Breast epithelium (tissue), 4 donors: Measurements from ENCODE around the gene AASS. TPM values are rescaled to one million over a fixed set of nuclear protein-coding genes. Genes with fewer than 3 reads are reported as not detected.

Experiments used
- DNase-seq, 2 donors: peaks; one replicate each; pipeline ENCODE4 v3.0.0-alpha.2; 2019; ENCODE audit warnings: low spot score in 2 of 2
- H3K27ac ChIP-seq, 2 donors: fragments of 200-600 bp; sonication (generic) in 1 of 2; one replicate each; pipeline ENCODE4 v1.5.1; 2016 to 2019; ENCODE audit warnings: mild to moderate bottlenecking in 1 of 2
- H3K27me3 ChIP-seq, 2 donors: fragments of 200-600 bp; sonication (generic) in 1 of 2; one replicate each; pipeline versions ENCODE4 v1.5.1 to v1.6.0; 2017 to 2019; ENCODE audit warnings: control low read depth in 1 of 2, mild to moderate bottlenecking in 1 of 2
- H3K36me3 ChIP-seq: fragments of 200-600 bp; one replicate; pipeline ENCODE4 v1.5.1; 2019
- H3K4me1 ChIP-seq, 2 donors: fragments of 200-600 bp; sonication (generic); one replicate each; pipeline ENCODE4 v1.5.1; 2016 to 2019; ENCODE audit warnings: control low read depth in 1 of 2
- H3K4me3 ChIP-seq, 3 donors: fragments of 200-600 bp; sonication (generic); 1 replicate in 2 of 3; 2 replicates in 1 of 3; pipeline ENCODE4 v1.5.1; 2016 to 2019; ENCODE audit warnings: mild to moderate bottlenecking in 3 of 3, moderate library complexity in 2 of 3
- H3K9me3 ChIP-seq, 2 donors: fragments of 200-600 bp; sonication (generic) in 1 of 2; one replicate each; pipeline ENCODE4 v1.5.1; 2016 to 2019; ENCODE audit warnings: control low read depth in 1 of 2
- CTCF ChIP-seq, 3 donors: fragments of 450-650 bp; IDR thresholded peaks; one replicate each; pipeline ENCODE4 v1.5.1; 2016 to 2017; ENCODE audit warnings: antibody characterized with exemption in 3 of 3, mild to moderate bottlenecking in 3 of 3, moderate library complexity in 3 of 3
- POLR2A ChIP-seq: fragments of 450-650 bp; IDR thresholded peaks from one replicate; pipeline ENCODE4 v1.6.1; 2016; ENCODE audit warnings: antibody characterized with exemption, mild to moderate bottlenecking, moderate library complexity
- POLR2AphosphoS5 ChIP-seq, 3 donors: sonication (generic); formaldehyde crosslinking; IDR thresholded peaks; one replicate each; pipeline ENCODE4 v1.6.1; 2017; ENCODE audit warnings: antibody characterized with exemption in 3 of 3
- intact Hi-C: fragments of 100-400 bp; cut with DNase I; formaldehyde crosslinking; loops from one replicate; pipeline ENCODE4 v1.15.1; 2023; ENCODE audit warnings: low total_unique reads
- total RNA-seq, 3 donors: library from RNA; depleted of rRNA; stranded (reverse); fragments of >200 nt; gene quantifications; one replicate each; pipeline ENCODE4 v1.1.0, GENCODE V29; 2016

The AASS gene
- total RNA-seq, 3 donors from 2014 or later = 50.1 to 81.4 (median 60.6) TPM

DNA sequence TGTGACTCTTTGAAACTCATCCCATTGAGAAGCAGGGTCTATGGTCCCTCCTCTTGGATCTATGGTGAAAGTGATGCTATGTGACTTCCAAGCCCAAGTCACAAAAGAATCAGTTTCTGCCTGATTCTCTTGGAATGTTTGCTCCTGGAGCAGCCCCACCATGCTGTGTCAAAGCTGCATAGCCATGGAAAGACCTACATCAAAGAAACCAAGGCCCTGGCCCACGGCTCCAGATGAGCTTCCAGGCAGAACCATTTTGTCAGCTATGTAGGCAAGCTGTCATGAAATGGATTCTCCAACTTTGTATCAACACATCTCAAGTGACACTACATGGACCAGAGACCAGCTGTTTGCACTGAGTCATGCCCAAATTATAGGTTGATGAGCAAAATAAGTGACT, 77.0 kb downstream of the AASS start:
- Histone ChIP-seq H3K4me3 (no peak overlapping the region), H3K4me1 (no peaks in the 10 kb centered on the region), H3K36me3 (no peaks in the 10 kb centered on the region), H3K9me3 (no peaks in the 10 kb centered on the region), H3K27me3 (no peaks in the 10 kb centered on the region), H3K27ac (no peak overlapping the region)
- no peak for DNase-seq
- intact Hi-C loops = no loop called here
- no peak for TF ChIP-seq POLR2A
- TF ChIP-seq POLR2AphosphoS5 (IDR thresholded peaks at IDR 0.05) = no peak
- TF ChIP-seq CTCF (IDR thresholded peaks at IDR 0.05) = no peak

DNA sequence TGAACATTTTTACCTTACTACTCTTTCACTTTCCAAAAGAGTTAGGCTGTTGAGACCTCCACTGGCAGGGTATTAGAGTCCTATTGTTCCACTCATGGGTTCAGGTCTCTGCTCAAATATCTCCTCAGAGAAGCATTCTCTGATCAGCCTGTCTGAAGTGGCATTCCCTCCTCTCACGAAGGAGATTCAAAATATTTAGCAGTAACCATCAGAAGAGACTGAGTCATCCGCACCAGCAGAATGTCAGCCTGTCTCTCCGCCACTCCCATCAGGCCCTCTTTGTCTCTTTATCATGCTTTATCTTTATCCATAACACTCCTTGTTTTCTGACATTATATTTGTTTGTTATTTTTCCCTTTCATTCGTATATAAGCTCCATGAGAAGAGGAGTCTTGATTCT, 79.1 kb downstream of the AASS start:
- H3K4me1 ChIP-seq = no peaks in the 10 kb centered on the region
- H3K4me3 ChIP-seq = no peak overlapping the region
- no peaks in the 10 kb centered on the region for H3K9me3 ChIP-seq
- no peaks in the 10 kb centered on the region for H3K36me3 ChIP-seq
- intact Hi-C loops = no loop called here
- no peak overlapping the region for H3K27ac ChIP-seq
- no peak for TF ChIP-seq POLR2AphosphoS5 (IDR thresholded peaks at IDR 0.05)
- no peak for TF ChIP-seq CTCF (IDR thresholded peaks at IDR 0.05)
- no peak for TF ChIP-seq POLR2A
- no peaks in the 10 kb centered on the region for H3K27me3 ChIP-seq
- DNase-seq = no peak

DNA sequence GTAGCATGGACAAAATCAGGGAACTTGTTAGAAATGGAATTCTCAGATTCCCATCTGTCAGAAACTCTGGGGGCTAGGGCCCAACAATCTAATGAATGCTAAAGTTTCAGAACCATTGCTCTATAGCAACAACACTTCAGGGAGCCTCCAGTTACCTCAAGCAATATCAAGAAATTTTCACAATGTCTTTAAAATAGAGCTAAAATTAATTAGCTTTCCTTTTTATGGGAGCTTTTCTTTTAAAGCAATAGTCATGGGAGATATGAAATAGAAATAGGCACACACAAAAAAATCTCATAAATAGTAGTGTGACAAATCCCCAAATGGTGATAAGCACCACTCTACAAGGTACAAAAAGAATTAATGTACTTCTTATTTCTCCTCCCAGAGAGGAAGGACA, 80.9 kb downstream of the AASS start:
- H3K36me3 ChIP-seq = no peaks in the 10 kb centered on the region
- TF ChIP-seq CTCF (IDR thresholded peaks at IDR 0.05) (no peak), POLR2A (no peak), POLR2AphosphoS5 (IDR thresholded peaks at IDR 0.05) (no peak)
- H3K9me3 ChIP-seq = no peaks in the 10 kb centered on the region
- no peaks in the 10 kb centered on the region for H3K27me3 ChIP-seq
- intact Hi-C loops = no loop called here
- no peaks in the 10 kb centered on the region for H3K4me1 ChIP-seq
- DNase-seq = no peak
- no peak overlapping the region for H3K27ac ChIP-seq
- H3K4me3 ChIP-seq = no peak overlapping the region

GRCh38 chr7:122059542-122059941, 84.5 kb downstream of the AASS start:
- no peaks in the 10 kb centered on the region for H3K27me3 ChIP-seq
- no peaks in the 10 kb centered on the region for H3K9me3 ChIP-seq
- H3K4me3 ChIP-seq = no peak overlapping the region
- TF ChIP-seq POLR2A = no peak
- no peak for TF ChIP-seq POLR2AphosphoS5 (IDR thresholded peaks at IDR 0.05)
- no peak for TF ChIP-seq CTCF (IDR thresholded peaks at IDR 0.05)
- no peak for DNase-seq
- no peaks in the 10 kb centered on the region for H3K4me1 ChIP-seq
- no peaks in the 10 kb centered on the region for H3K36me3 ChIP-seq
- intact Hi-C loops = no loop called here
- no peak overlapping the region for H3K27ac ChIP-seq

DNA sequence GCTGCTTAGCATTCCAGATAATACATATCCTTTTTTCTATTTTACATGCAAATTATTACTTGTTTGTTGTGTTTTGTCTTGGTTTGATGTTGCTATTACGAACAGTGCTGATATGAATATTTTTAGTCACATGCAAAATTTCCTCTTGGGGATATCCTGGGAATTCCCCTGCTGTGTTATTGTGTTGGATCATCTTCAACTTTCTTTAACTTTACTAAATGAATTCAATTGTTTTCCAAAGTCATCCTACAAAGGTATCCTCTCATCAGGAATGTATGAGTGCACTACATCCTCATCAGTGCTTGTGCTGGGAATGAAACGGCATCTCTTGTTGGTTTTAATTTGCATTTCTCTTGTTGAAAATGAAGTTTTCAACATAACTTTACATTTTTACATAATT, 87.1 kb downstream of the AASS start:
- Histone ChIP-seq H3K27ac (no peak overlapping the region), H3K9me3 (no peaks in the 10 kb centered on the region), H3K36me3 (no peaks in the 10 kb centered on the region), H3K4me1 (no peaks in the 10 kb centered on the region), H3K4me3 (no peak overlapping the region), H3K27me3 (no peaks in the 10 kb centered on the region)
- DNase-seq = no peak
- TF ChIP-seq POLR2AphosphoS5 (IDR thresholded peaks at IDR 0.05) (no peak), CTCF (IDR thresholded peaks at IDR 0.05) (no peak), POLR2A (no peak)
- intact Hi-C loops = no loop called here
